Mesenchymal stem cell (in vitro differentiated cells and primary cell): ENCODE data around the gene CYP46A1.

Experiments
- DNase-seq: peaks from one replicate; pipeline ENCODE4 v3.0.0-alpha.2; 2013
- H2AFZ ChIP-seq: one replicate; pipeline ENCODE4 v1.6.1; 2013; ENCODE audit warnings: low read depth, mild to moderate bottlenecking, control low read depth, inconsistent platforms, low read length, moderate library complexity
- H2AK5ac ChIP-seq: 2 replicates; pipeline ENCODE4 v1.6.1; 2013; ENCODE audit warnings: low read length, moderate library complexity, mild to moderate bottlenecking, inconsistent platforms; ENCODE audit not compliant: severe bottlenecking
- H2BK120ac ChIP-seq: one replicate; pipeline ENCODE4 v1.6.1; 2013; ENCODE audit warnings: low read depth, mild to moderate bottlenecking, inconsistent platforms, low read length, moderate library complexity
- H2BK12ac ChIP-seq, 2 experiments: one replicate each; pipeline ENCODE4 v1.6.1; 2013; ENCODE audit warnings: inconsistent platforms in 2 of 2, low read length in 2 of 2, mild to moderate bottlenecking in 2 of 2, moderate library complexity in 2 of 2, control low read depth in 1 of 2
- H2BK15ac ChIP-seq: one replicate; pipeline ENCODE4 v1.6.1; 2013; ENCODE audit warnings: mild to moderate bottlenecking, low read depth, inconsistent platforms; ENCODE audit not compliant: poor library complexity, severe bottlenecking
- H2BK5ac ChIP-seq: 2 replicates; pipeline ENCODE4 v1.6.1; 2013; ENCODE audit warnings: low read depth, mild to moderate bottlenecking, low read length, control low read depth, inconsistent platforms; ENCODE audit not compliant: poor library complexity, severe bottlenecking
- H3K14ac ChIP-seq, 2 experiments: one replicate each; pipeline ENCODE4 v1.6.1; 2013; ENCODE audit warnings: inconsistent platforms in 2 of 2, low read length in 2 of 2, control low read depth in 1 of 2, mild to moderate bottlenecking in 1 of 2, moderate library complexity in 1 of 2
- H3K18ac ChIP-seq, 2 experiments: one replicate each; pipeline ENCODE4 v1.6.1; 2013; ENCODE audit warnings: inconsistent platforms in 2 of 2, low read length in 2 of 2, control low read depth in 1 of 2, low read depth in 1 of 2, mild to moderate bottlenecking in 1 of 2
- H3K23ac ChIP-seq, 2 experiments: one replicate each; pipeline ENCODE4 v1.6.1; 2013; ENCODE audit warnings: inconsistent platforms in 2 of 2, low read length in 2 of 2, mild to moderate bottlenecking in 2 of 2, moderate library complexity in 2 of 2, control low read depth in 1 of 2
- H3K27ac ChIP-seq: 2 replicates; pipeline ENCODE4 v1.5.1; 2013; ENCODE audit warnings: mild to moderate bottlenecking, moderate library complexity, low read length, control low read depth, inconsistent platforms; ENCODE audit not compliant: poor library complexity, severe bottlenecking
- H3K27me3 ChIP-seq, 2 experiments: 2 replicates each; pipeline versions ENCODE4 v1.6.1 to v1.7.0; 2013; ENCODE audit warnings: low read length in 2 of 2, mild to moderate bottlenecking in 2 of 2, moderate library complexity in 2 of 2, control low read depth in 1 of 2, inconsistent platforms in 1 of 2; ENCODE audit not compliant: control insufficient read depth in 1 of 2, insufficient read depth in 1 of 2
- H3K36me3 ChIP-seq, 2 experiments: 2 replicates each; pipeline versions ENCODE4 v1.6.1 to v1.7.0; 2013; ENCODE audit warnings: low read length in 2 of 2, control low read depth in 1 of 2, inconsistent platforms in 1 of 2, low read depth in 1 of 2, mild to moderate bottlenecking in 1 of 2; ENCODE audit not compliant: insufficient read depth in 2 of 2, control insufficient read depth in 1 of 2
- H3K4ac ChIP-seq, 2 experiments: one replicate each; pipeline ENCODE4 v1.6.1; 2013; ENCODE audit warnings: inconsistent platforms in 2 of 2, low read length in 2 of 2, mild to moderate bottlenecking in 2 of 2, moderate library complexity in 2 of 2, control low read depth in 1 of 2, low read depth in 1 of 2
- H3K4me1 ChIP-seq: 2 replicates; pipeline ENCODE4 v1.6.1; 2013; ENCODE audit warnings: low read depth, low read length, control low read depth; ENCODE audit not compliant: control insufficient read depth, insufficient read depth
- H3K4me2 ChIP-seq: 2 replicates; pipeline ENCODE4 v1.6.1; 2013; ENCODE audit warnings: low read length, mild to moderate bottlenecking, inconsistent platforms; ENCODE audit not compliant: poor library complexity, severe bottlenecking
- H3K4me3 ChIP-seq, 2 experiments: 2 replicates each; pipeline versions ENCODE4 v1.5.1 to v1.7.0; 2013; ENCODE audit warnings: low read length in 2 of 2, mild to moderate bottlenecking in 2 of 2, control low read depth in 1 of 2, low read depth in 1 of 2; ENCODE audit not compliant: insufficient read depth in 1 of 2
- H3K79me1 ChIP-seq: replicated peaks from 2 replicates; pipeline ENCODE4 v1.6.1; 2013; ENCODE audit warnings: mild to moderate bottlenecking, control low read depth, low read length, inconsistent platforms; ENCODE audit not compliant: poor library complexity, severe bottlenecking
- H3K9ac ChIP-seq: 2 replicates; pipeline ENCODE4 v1.7.0; 2013; ENCODE audit warnings: mild to moderate bottlenecking, low read length, moderate library complexity
- H3K9me3 ChIP-seq: 2 replicates; pipeline ENCODE4 v1.7.0; 2013; ENCODE audit warnings: mild to moderate bottlenecking, low read length; ENCODE audit not compliant: control insufficient read depth
- H4K8ac ChIP-seq: one replicate; pipeline ENCODE4 v1.6.1; 2013; ENCODE audit warnings: inconsistent platforms, mild to moderate bottlenecking, low read length, moderate library complexity
- H4K91ac ChIP-seq: one replicate; pipeline ENCODE4 v1.6.1; 2013; ENCODE audit warnings: mild to moderate bottlenecking, low read length, inconsistent platforms
- WGBS: methylation state at CpG from one replicate; pipeline ENCODE4 v1.1.7; 2013; ENCODE audit warnings: mixed read lengths; 5-methylcytosine and 5-hydroxymethylcytosine counted together

Gene CYP46A1

GRCh38 chr14:99686557-99687283 lies 2.6 kb downstream of the CYP46A1 start:
- no peak overlapping the region for H2BK120ac ChIP-seq
- no peak overlapping the region for H2AK5ac ChIP-seq
- H3K27me3 ChIP-seq: peaks cover 55 to 63% of the 10 kb centered on the region in 2 experiments
- H2BK15ac ChIP-seq: no peak overlapping the region
- no peak overlapping the region for H3K4ac ChIP-seq
- no peak overlapping the region for H3K4me2 ChIP-seq
- H3K4me3 ChIP-seq: no peak overlapping the region
- H3K14ac ChIP-seq: no peak overlapping the region
- no peaks in the 10 kb centered on the region for H3K36me3 ChIP-seq
- H2BK5ac ChIP-seq: no peak overlapping the region
- H3K18ac ChIP-seq: no peak overlapping the region
- H2AFZ ChIP-seq: no peak overlapping the region
- H4K91ac ChIP-seq: no peak overlapping the region
- H4K8ac ChIP-seq: no peak overlapping the region
- no peak overlapping the region for H3K23ac ChIP-seq
- no peak overlapping the region for H2BK12ac ChIP-seq
- peaks cover 15% of the 10 kb centered on the region for H3K4me1 ChIP-seq
- no peak overlapping the region for H3K27ac ChIP-seq
- peaks cover 2% of the 10 kb centered on the region for H3K79me1 ChIP-seq
- H3K9me3 ChIP-seq: no peaks in the 10 kb centered on the region
- H3K9ac ChIP-seq: no peak overlapping the region
- no peak for DNase-seq
- 98% methylated on average over 8 of the region's 8 CpGs for WGBS

- Histone ChIP-seq H3K27ac (no peak overlapping the region), H2AFZ (no peak overlapping the region), H2BK120ac (no peak overlapping the region), H4K91ac (no peak overlapping the region), H3K4ac (no peak overlapping the region), H3K18ac (no peak overlapping the region), H2BK12ac (no peak overlapping the region), H3K27me3 (peaks cover 58 to 62% of the 10 kb centered on the region in 2 experiments), H4K8ac (no peak overlapping the region), H3K9me3 (no peaks in the 10 kb centered on the region), H3K79me1 (peaks cover 2% of the 10 kb centered on the region), H3K23ac (no peak overlapping the region), H2AK5ac (no peak overlapping the region), H3K4me3 (no peak overlapping the region), H3K9ac (no peak overlapping the region), H2BK15ac (no peak overlapping the region), H3K14ac (no peak overlapping the region), H3K4me2 (no peak overlapping the region), H3K36me3 (no peaks in the 10 kb centered on the region), H2BK5ac (no peak overlapping the region), H3K4me1 (peaks cover 15% of the 10 kb centered on the region)
- DNase-seq: no peak
- 64% methylated on average over 12 of the region's 12 CpGs for WGBS
Observed at GRCh38 chr14:99687284-99688209, 3.4 kb downstream of the CYP46A1 start.

- Histone ChIP-seq H4K91ac (no peak overlapping the region), H4K8ac (no peak overlapping the region), H3K4me3 (no peak overlapping the region), H3K9me3 (no peaks in the 10 kb centered on the region), H3K23ac (no peak overlapping the region), H2BK5ac (no peak overlapping the region), H3K18ac (no peak overlapping the region), H2BK12ac (no peak overlapping the region), H3K14ac (no peak overlapping the region), H3K9ac (no peak overlapping the region), H2AFZ (no peak overlapping the region), H3K4ac (no peak overlapping the region), H2BK120ac (no peak overlapping the region), H3K27ac (no peak overlapping the region), H3K79me1 (no peaks in the 10 kb centered on the region), H3K4me2 (no peak overlapping the region), H3K27me3 (peaks cover 58 to 62% of the 10 kb centered on the region in 2 experiments), H3K36me3 (no peaks in the 10 kb centered on the region), H3K4me1 (peaks cover 11% of the 10 kb centered on the region), H2AK5ac (no peak overlapping the region), H2BK15ac (no peak overlapping the region)
- 56% methylated on average over 10 of the region's 10 CpGs for WGBS
- no peak for DNase-seq
Observed at GRCh38 chr14:99688210-99688581, 4.1 kb downstream of the CYP46A1 start.

GRCh38 chr14:99688629-99689028 lies 4.5 kb downstream of the CYP46A1 start:
- Histone ChIP-seq H3K27ac (no peak overlapping the region), H4K91ac (no peak overlapping the region), H3K36me3 (no peaks in the 10 kb centered on the region), H2AK5ac (no peak overlapping the region), H3K4me2 (no peak overlapping the region), H3K9ac (no peak overlapping the region), H2BK12ac (no peak overlapping the region), H4K8ac (no peak overlapping the region), H2AFZ (no peak overlapping the region), H3K27me3 (peaks cover 58 to 62% of the 10 kb centered on the region in 2 experiments), H3K4me3 (no peak overlapping the region), H3K23ac (no peak overlapping the region), H2BK5ac (no peak overlapping the region), H3K79me1 (no peaks in the 10 kb centered on the region), H2BK15ac (no peak overlapping the region), H3K14ac (no peak overlapping the region), H3K18ac (no peak overlapping the region), H2BK120ac (no peak overlapping the region), H3K9me3 (no peaks in the 10 kb centered on the region), H3K4ac (no peak overlapping the region), H3K4me1 (peaks cover 7% of the 10 kb centered on the region)
- 87% methylated on average over 11 of the region's 11 CpGs for WGBS
- no peak for DNase-seq
